ENCODE results near the gene KCTD16.

KCTD16 gene

GRCh38 chr5:144308906-144309670, 138.4 kb downstream of the KCTD16 start:
- Mint-ChIP-seq H3K36me3 (no peaks in the 10 kb centered on the region), H3K27ac (no peak overlapping the region), H3K27me3 (no peaks in the 10 kb centered on the region), H3K9me3 (ENCODE audit: low read depth) (no peaks in the 10 kb centered on the region), H3K4me1 (ENCODE audit: low read depth) (no peaks in the 10 kb centered on the region), H3K4me3 (no peak overlapping the region)

GRCh38 chr5:144310621-144311020, 139.9 kb downstream of the KCTD16 start:
- Mint-ChIP-seq H3K27me3 (no peaks in the 10 kb centered on the region), H3K36me3 (no peaks in the 10 kb centered on the region), H3K4me3 (no peak overlapping the region), H3K27ac (no peak overlapping the region), H3K9me3 (ENCODE audit: low read depth) (no peaks in the 10 kb centered on the region), H3K4me1 (ENCODE audit: low read depth) (no peaks in the 10 kb centered on the region)

DNA sequence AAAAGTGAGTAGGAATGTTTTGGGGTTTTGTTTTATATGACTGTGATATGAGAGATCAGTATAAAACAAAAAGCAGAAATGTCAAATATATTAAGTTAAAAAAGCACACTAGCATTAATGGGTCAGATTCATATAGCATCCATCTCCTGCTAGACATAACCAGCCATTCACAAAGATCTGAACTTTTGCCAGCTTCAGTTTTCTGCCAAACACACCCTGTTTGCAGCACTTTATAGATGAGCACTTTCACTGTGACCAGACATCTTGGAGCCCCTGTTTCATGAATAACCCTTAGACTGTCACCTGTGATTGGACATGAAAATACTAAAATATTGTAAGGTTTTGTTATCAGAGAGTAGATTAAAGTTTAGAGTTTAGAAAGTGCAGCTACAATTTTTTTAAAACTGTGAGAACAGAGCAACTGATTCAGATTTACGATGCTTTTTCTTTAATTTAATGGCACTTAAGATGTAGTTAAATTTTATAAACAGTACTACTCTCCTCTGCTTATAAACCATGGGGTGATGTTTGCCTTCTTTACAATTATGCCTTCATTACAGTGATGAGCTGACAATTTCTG, 142.6 kb downstream of the KCTD16 start:
- no peaks in the 10 kb centered on the region for H3K4me1 Mint-ChIP-seq (ENCODE audit: low read depth)
- H3K9me3 Mint-ChIP-seq (ENCODE audit: low read depth), result no peaks in the 10 kb centered on the region
- H3K27me3 Mint-ChIP-seq, result no peaks in the 10 kb centered on the region
- no peak overlapping the region for H3K27ac Mint-ChIP-seq
- no peaks in the 10 kb centered on the region for H3K36me3 Mint-ChIP-seq
- no peak overlapping the region for H3K4me3 Mint-ChIP-seq

GRCh38 chr5:144315026-144315425, 144.4 kb downstream of the KCTD16 start:
- Mint-ChIP-seq H3K4me1 (ENCODE audit: low read depth) (no peaks in the 10 kb centered on the region), H3K9me3 (ENCODE audit: low read depth) (no peaks in the 10 kb centered on the region), H3K36me3 (no peaks in the 10 kb centered on the region), H3K27ac (no peak overlapping the region), H3K27me3 (no peaks in the 10 kb centered on the region), H3K4me3 (no peak overlapping the region)

GRCh38 chr5:144315994-144316634, 145.4 kb downstream of the KCTD16 start:
- Mint-ChIP-seq H3K36me3 (no peaks in the 10 kb centered on the region), H3K27ac (no peak overlapping the region), H3K9me3 (ENCODE audit: low read depth) (no peaks in the 10 kb centered on the region), H3K4me1 (ENCODE audit: low read depth) (no peaks in the 10 kb centered on the region), H3K4me3 (no peak overlapping the region), H3K27me3 (no peaks in the 10 kb centered on the region)

DNA sequence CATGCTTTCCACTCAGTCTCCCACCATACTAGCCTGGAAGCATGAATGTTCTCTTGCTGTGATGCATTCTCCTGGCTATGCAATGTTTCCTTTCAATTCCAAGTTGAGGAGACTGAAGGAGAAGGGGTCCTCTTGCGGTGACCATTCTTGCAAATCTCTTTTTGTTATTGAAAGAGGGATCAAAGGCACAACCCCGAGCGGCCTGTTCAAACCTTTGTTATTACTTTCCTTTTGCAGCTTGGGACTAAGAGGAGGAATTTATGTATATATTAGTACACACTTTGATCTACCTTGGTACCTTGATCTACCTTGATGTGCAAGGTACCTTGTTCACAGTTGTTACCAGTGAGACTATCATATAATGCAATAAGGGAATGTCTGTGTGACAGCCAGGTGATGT, 147.3 kb downstream of the KCTD16 start:
- no peaks in the 10 kb centered on the region for H3K9me3 Mint-ChIP-seq (ENCODE audit: low read depth)

GRCh38 chr5:144318460-144318859, 147.8 kb downstream of the KCTD16 start:
- Mint-ChIP-seq H3K4me1 (ENCODE audit: low read depth) (no peaks in the 10 kb centered on the region), H3K27ac (no peak overlapping the region), H3K27me3 (peaks cover 2% of the 10 kb centered on the region), H3K4me3 (no peak overlapping the region), H3K9me3 (ENCODE audit: low read depth) (no peaks in the 10 kb centered on the region), H3K36me3 (no peaks in the 10 kb centered on the region)

More for the DNA sequence above, 147.3 kb downstream of the KCTD16 start:
- Mint-ChIP-seq H3K27ac (no peak overlapping the region), H3K27me3 (peaks cover 2% of the 10 kb centered on the region), H3K4me1 (ENCODE audit: low read depth) (no peaks in the 10 kb centered on the region), H3K4me3 (no peak overlapping the region), H3K36me3 (no peaks in the 10 kb centered on the region)

- no peak overlapping the region for H3K4me3 Mint-ChIP-seq
- H3K4me1 Mint-ChIP-seq (ENCODE audit: low read depth), result no peaks in the 10 kb centered on the region
Observed at GRCh38 chr5:144323181-144323580, 152.5 kb downstream of the KCTD16 start.

GRCh38 chr5:144325532-144325931, 154.9 kb downstream of the KCTD16 start:
- no peak overlapping the region for H3K27ac Mint-ChIP-seq
- H3K36me3 Mint-ChIP-seq, result no peaks in the 10 kb centered on the region
- H3K4me1 Mint-ChIP-seq (ENCODE audit: low read depth), result no peaks in the 10 kb centered on the region
- H3K9me3 Mint-ChIP-seq (ENCODE audit: low read depth), result no peaks in the 10 kb centered on the region
- H3K4me3 Mint-ChIP-seq, result no peak overlapping the region
- H3K27me3 Mint-ChIP-seq, result peaks cover 5% of the 10 kb centered on the region

More at GRCh38 chr5:144323181-144323580, 152.5 kb downstream of the KCTD16 start:
- Mint-ChIP-seq H3K36me3 (no peaks in the 10 kb centered on the region), H3K9me3 (ENCODE audit: low read depth) (no peaks in the 10 kb centered on the region), H3K27me3 (peaks cover 5% of the 10 kb centered on the region), H3K27ac (no peak overlapping the region)

GRCh38 chr5:144328494-144328893, 157.8 kb downstream of the KCTD16 start:
- Mint-ChIP-seq H3K27ac (no peak overlapping the region), H3K9me3 (ENCODE audit: low read depth) (no peaks in the 10 kb centered on the region), H3K4me3 (no peak overlapping the region), H3K27me3 (peaks cover 3% of the 10 kb centered on the region), H3K4me1 (ENCODE audit: low read depth) (no peaks in the 10 kb centered on the region), H3K36me3 (no peaks in the 10 kb centered on the region)

DNA sequence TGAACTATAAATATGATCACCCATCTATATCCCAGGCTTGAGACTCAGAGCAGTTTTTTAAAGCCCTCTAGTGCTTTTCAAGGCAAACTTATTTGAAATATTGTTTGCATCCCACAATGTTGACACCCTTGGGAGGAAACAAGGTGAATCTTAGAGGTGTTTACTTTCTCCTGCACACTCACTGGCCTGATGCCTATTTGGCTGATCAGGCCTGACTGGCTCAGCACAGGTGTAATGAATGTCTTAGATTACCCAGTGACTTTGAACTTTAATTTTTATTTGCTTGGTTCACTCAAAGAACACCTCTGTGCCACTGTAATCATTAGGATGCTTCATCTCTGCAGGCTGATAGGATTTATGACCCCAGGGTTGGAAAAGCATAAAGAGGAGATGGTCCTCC, 158.3 kb downstream of the KCTD16 start:
- no peaks in the 10 kb centered on the region for H3K9me3 Mint-ChIP-seq (ENCODE audit: low read depth)
- H3K27me3 Mint-ChIP-seq, result peaks cover 3% of the 10 kb centered on the region
- no peaks in the 10 kb centered on the region for H3K4me1 Mint-ChIP-seq (ENCODE audit: low read depth)
- no peak overlapping the region for H3K4me3 Mint-ChIP-seq
- no peak overlapping the region for H3K27ac Mint-ChIP-seq
- no peaks in the 10 kb centered on the region for H3K36me3 Mint-ChIP-seq

- no peaks in the 10 kb centered on the region for H3K9me3 Mint-ChIP-seq (ENCODE audit: low read depth)
- H3K27ac Mint-ChIP-seq, result no peak overlapping the region
- H3K4me3 Mint-ChIP-seq, result no peak overlapping the region
- H3K36me3 Mint-ChIP-seq, result no peaks in the 10 kb centered on the region
- no peaks in the 10 kb centered on the region for H3K4me1 Mint-ChIP-seq (ENCODE audit: low read depth)
- peaks cover 3% of the 10 kb centered on the region for H3K27me3 Mint-ChIP-seq
Observed at GRCh38 chr5:144329681-144330080, 159.0 kb downstream of the KCTD16 start.

DNA sequence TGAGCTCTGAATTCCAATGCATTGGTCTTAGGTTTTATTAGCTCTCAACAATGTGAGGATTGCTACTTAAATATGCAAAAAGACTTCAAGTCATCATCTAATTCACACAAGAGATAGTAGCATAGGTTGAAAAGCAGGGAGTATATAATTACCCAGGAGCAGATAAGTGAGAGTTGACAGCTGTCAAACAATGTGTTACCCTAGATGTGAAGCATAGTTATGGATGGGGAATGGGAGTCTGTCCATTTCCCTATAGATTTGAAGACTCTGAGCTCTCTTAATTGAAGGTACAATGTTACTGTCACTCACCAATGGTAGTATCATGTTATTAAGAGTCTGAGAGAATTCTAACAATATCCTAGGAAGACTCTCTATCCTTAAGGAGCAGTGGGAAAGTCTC, 160.7 kb downstream of the KCTD16 start:
- no peaks in the 10 kb centered on the region for H3K36me3 Mint-ChIP-seq
- H3K9me3 Mint-ChIP-seq (ENCODE audit: low read depth), result no peaks in the 10 kb centered on the region
- peaks cover 3% of the 10 kb centered on the region for H3K27me3 Mint-ChIP-seq
- H3K4me3 Mint-ChIP-seq, result no peak overlapping the region
- H3K27ac Mint-ChIP-seq, result no peak overlapping the region
- H3K4me1 Mint-ChIP-seq (ENCODE audit: low read depth), result no peaks in the 10 kb centered on the region

- peaks cover under 1% of the 10 kb centered on the region for H3K27me3 Mint-ChIP-seq
- H3K36me3 Mint-ChIP-seq, result no peaks in the 10 kb centered on the region
- no peaks in the 10 kb centered on the region for H3K4me1 Mint-ChIP-seq (ENCODE audit: low read depth)
- H3K27ac Mint-ChIP-seq, result no peak overlapping the region
- no peaks in the 10 kb centered on the region for H3K9me3 Mint-ChIP-seq (ENCODE audit: low read depth)
- no peak overlapping the region for H3K4me3 Mint-ChIP-seq
Observed at GRCh38 chr5:144332265-144332664, 161.6 kb downstream of the KCTD16 start.

GRCh38 chr5:144333336-144333920, 162.8 kb downstream of the KCTD16 start:
- no peak overlapping the region for H3K4me3 Mint-ChIP-seq
- H3K27ac Mint-ChIP-seq, result no peak overlapping the region
- H3K4me1 Mint-ChIP-seq (ENCODE audit: low read depth), result no peaks in the 10 kb centered on the region
- H3K36me3 Mint-ChIP-seq, result no peaks in the 10 kb centered on the region
- no peaks in the 10 kb centered on the region for H3K9me3 Mint-ChIP-seq (ENCODE audit: low read depth)
- peaks cover 2% of the 10 kb centered on the region for H3K27me3 Mint-ChIP-seq

Measured in activated naive CD8-positive, alpha-beta T cell (primary cell).